Jurkat, Clone E6-1 (cell line): Measurements from ENCODE around the gene SH3RF3.
"Not testable (repeated sequence)": the region's sequence is repeated elsewhere in the genome, so short reads cannot be mapped to it uniquely, and the experiment has no call there.

ENCODE experiments used
- DNase-seq: peaks from one replicate; pipeline ENCODE4 v3.0.0-alpha.2; 2011; ENCODE audit warnings: low read depth, low spot score
- H3K4me3 ChIP-seq: 2 replicates; pipeline ENCODE4 v1.5.1; 2011; ENCODE audit warnings: mild to moderate bottlenecking, low read length, control low read depth, moderate library complexity

The SH3RF3 gene

DNA sequence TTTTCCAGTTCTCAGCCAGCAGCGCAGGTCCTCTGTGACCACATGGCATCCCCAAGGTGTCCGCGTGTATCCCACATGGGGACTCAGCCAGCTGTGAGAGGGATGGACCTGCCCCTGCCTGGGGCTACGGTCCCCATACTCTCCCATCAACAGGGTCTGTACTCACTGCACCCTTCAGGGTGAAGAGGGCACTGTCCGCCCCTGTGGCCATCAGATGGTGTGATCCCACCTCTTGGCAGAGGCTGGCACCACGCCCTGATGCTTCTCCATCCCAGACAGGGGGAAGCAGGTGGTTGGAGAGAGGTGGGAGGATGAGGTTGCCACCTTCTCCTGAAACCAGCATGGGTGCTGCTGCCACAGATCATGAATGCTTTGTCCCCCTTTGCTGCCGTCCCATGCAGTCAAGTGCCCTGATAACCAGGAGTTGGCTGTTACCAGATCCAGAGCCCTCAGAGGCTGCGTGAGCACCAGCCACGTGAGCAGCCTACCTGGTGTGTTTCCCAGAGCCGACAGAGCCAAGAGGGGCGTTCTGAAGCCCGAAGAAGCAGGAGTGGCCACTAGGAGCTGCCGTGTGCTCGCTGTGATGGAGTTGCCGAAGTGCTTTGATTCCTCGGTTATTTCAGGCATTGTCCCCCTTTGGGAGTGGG, 93.9 kb downstream of the SH3RF3 start:
- DNase-seq = no peak
- no peak overlapping the region for H3K4me3 ChIP-seq

DNA sequence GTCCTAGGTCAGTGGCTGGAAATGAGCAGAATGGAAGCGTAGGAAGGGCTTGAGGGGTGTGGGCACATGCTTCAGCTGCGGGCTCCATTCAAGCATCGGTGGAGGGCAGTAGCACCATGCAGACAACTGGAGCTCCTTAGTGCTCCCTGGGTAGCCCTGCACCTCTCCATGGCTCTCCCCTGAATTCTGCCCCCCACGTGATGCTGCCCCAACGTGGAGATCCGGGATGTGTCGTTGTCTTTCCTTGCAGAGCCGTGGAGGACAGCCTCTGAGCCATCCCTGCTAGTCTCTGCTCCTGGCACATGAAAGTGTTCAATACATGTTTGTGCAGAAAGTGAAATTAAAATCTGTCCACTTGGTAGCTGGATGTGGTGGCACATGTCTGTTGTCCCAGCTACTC, 94.5 kb downstream of the SH3RF3 start:
- H3K4me3 ChIP-seq = no peak overlapping the region
- no peak for DNase-seq

DNA sequence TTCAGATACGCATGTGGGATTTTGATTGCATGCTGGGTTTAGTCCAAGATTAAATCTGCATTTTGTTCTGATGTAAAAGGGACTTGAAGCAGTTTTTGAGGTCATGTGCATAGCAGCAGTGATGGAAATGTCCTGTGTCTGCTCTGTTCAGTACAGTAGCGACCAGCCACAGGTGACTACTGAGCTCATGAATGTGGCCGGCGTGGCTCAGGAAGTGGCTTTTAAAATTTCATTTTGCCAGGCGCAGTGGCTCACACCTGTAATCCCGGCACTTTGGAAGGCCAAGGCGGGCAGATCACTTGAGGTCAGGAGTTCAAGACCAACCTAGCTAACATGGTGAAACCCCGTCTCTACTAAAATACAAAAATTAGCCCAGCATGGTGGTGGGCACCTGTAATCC, 95.3 kb downstream of the SH3RF3 start:
- DNase-seq = peak; percentile 19
- H3K4me3 ChIP-seq = not testable (repeated sequence)

DNA sequence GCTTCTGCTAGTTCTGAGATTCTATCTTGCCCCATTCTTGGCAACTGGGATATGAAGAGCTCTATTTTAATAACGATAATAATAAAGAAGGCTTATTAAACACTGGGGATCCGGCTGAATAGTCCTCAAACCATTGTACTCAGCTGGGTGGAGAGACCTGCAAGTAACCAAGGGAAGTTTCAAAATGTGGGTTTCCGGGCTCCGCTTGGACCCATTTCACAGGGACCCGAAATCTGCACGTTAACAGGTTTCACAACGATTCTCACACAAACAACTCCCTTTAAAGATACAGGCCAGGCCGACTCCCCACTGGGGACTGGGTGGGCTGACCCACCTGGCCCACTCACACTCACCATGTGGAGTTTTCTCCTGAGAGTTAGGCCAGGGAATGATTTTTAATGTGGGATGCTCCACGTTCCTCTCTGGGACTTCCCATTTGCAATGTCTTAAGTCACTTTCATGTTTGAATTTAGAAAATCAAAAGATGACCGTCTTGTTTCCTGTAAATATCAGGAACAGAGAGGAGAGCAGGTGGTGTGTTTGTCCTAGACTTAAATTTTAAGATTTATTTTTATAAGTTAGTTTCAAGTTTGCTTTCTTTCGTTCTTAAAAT, 96.3 kb downstream of the SH3RF3 start:
- H3K4me3 ChIP-seq = no peak overlapping the region
- no peak for DNase-seq

DNA sequence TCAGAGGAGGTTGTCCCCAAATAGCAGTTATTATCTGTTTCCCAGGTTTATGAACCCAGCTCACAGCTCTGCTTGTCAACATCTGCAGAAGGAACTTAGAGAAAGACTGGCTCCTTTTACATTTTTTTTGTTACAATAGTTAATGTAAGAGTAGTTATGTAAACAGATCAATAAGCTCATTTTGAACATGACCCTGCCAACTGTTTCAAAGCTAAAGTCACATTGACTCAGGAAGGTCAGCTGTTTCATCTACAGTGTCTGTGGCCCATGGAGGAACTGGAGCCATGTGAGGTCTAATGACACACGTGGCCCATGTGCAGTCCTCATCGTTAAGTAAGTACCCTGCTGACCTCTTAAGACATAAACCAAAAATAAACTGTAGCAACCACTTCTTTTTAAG, 97.1 kb downstream of the SH3RF3 start:
- no peak overlapping the region for H3K4me3 ChIP-seq
- no peak for DNase-seq

DNA sequence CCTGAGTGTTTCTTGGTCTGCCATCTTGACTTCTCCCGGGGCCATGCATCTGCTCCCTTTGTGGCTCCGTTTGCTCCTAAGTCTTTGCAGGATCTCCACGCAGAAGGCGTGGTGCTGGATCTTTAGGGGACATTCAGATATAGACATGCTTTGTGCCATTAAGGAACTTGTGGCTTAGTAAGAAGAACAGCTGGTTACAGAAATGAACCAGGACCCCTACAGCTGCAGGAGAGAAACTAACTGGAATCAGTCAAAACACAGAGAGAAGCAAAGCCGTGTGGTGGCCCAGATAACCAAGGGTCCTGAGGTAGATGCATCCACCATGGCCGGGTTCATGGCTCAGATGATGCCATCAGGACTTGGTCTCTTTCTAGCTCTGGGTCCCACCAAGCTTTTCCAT, 97.6 kb downstream of the SH3RF3 start:
- no peak for DNase-seq
- H3K4me3 ChIP-seq = no peak overlapping the region

GRCh38 chr2:109229094-109229675, 100.2 kb downstream of the SH3RF3 start:
- DNase-seq = no peak
- no peak overlapping the region for H3K4me3 ChIP-seq

DNA sequence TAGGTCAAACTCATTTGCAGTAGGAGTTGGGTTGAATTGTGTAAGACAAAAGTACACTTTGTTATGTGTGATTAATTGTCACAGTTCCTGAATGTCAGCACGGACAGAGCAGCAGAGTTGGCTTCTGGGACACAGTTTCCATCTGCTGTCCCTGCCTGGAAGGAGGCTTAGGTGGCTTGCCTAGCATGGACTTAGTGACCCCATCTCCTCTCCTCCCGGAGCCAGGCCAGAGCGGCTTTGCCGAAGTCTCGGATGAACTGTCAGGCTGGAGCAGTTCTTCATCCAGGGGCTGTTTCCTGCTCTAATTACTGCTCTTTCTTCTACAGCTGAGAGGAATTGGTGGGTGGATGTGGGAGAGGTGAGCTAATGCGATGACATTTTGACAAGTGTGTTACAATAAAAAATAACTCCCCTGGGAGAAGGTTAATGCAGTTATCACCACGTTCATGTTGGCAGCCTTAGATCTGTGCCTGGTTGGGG, 102.0 kb downstream of the SH3RF3 start:
- H3K4me3 ChIP-seq = no peak overlapping the region
- DNase-seq = no peak

GRCh38 chr2:109231428-109231827, 102.4 kb downstream of the SH3RF3 start:
- DNase-seq = no peak
- H3K4me3 ChIP-seq = no peak overlapping the region

- DNase-seq = no peak
- no peak overlapping the region for H3K4me3 ChIP-seq
These were observed 103.1 kb downstream of the SH3RF3 start for GRCh38 chr2:109231996-109232705.

DNA sequence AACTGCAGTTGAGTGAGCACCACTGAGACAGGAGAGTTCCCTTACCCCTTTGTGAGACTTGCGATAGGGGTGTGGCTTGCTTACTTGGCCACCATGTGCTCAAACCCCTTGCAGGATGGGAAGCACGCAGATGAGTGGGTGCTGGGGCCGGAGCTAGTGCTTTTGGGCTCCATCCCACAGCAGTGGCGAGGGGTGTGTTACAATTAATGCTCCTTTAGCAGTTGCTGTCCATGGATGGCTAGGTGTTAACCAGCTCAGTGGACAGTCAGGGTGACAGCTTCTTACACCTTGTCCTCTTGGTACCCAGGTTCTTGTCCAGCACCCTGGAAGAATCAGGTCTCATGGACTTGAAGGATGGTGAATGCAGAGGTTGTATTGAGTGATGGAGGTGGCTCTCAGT, 103.9 kb downstream of the SH3RF3 start:
- H3K4me3 ChIP-seq = no peak overlapping the region
- DNase-seq = no peak

DNA sequence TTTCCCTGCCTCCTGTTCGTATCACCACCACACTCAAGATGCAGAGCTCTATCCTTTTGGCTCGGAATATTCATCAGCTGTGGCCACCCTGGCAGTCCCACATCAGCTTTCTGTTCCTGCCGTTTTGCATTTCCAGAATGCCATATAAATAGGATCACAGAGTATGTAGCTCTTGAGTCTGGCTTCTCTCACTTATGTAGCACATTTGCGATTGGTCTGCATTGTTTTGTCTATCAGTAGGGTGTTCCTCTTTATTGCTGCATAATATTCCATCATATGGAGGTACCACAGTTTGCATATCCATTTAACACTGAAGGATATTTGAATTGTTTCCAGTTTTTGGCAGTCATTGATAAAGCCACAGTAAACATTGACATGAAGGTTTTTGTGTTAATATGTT, 104.6 kb downstream of the SH3RF3 start:
- no peak for DNase-seq
- H3K4me3 ChIP-seq = no peak overlapping the region

DNA sequence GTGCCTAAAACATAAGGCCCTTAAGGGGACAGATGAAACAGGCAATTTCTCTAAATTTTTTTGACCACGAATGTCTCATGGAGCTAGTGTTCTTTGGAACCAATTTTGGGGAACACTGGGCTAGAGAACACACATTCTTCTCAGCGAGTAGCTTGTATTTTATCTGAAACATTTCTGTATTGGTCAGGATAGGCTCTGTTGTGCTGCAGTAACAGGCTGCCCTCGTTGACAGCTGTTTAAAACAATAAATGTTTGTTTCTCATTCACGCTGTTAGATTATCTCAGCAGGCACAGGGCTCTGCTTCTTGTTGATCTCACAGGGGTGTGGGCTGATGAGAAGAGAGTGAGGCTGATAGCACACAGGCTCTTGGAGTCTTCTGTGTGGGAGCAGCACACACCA, 105.3 kb downstream of the SH3RF3 start:
- DNase-seq = no peak
- no peak overlapping the region for H3K4me3 ChIP-seq

DNA sequence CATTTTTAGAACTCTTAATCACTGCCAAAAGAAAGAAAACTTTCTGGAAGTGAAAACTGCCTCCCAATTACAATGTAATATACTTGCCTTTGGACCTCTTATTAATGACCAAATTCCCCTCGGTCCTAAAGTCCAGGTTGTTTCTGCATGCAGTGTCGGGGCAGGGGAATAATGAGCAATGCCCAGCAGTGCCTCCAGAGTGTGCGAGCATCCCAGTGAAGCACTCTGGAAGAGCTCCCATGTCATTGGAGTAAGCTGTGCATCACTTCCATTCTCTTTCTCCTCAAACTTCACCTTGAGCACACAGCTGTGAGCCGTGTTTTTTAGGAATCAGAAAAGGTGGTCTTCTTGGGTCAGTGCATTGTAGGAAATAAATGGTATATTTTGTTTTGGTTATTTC, 107.1 kb downstream of the SH3RF3 start:
- DNase-seq = no peak
- H3K4me3 ChIP-seq = no peak overlapping the region

DNA sequence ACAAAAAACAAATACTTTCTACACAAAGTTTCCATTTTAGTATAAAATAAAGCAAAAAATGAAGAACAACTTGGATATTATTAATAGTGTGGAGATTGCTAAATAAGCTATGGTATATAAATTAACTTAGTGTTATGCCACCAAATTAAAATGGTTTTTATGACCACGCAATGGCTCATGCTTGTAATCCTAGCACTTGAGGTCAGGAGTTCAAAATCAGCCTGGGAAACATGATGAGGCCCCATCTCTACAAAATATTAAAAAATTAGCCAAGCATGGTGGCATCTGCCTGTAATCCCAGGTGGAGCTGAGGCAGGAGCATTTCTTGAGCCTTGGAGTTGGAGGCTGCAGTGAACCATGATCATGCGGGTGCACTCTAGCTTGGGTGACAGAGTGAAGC, 108.8 kb downstream of the SH3RF3 start:
- DNase-seq = no peak
- H3K4me3 ChIP-seq = no peak overlapping the region

GRCh38 chr2:109238580-109238979, 109.6 kb downstream of the SH3RF3 start:
- DNase-seq = peak; percentile 83
- H3K4me3 ChIP-seq = no peak overlapping the region

GRCh38 chr2:109239720-109240119, 110.7 kb downstream of the SH3RF3 start:
- no peak for DNase-seq
- H3K4me3 ChIP-seq = no peak overlapping the region

DNA sequence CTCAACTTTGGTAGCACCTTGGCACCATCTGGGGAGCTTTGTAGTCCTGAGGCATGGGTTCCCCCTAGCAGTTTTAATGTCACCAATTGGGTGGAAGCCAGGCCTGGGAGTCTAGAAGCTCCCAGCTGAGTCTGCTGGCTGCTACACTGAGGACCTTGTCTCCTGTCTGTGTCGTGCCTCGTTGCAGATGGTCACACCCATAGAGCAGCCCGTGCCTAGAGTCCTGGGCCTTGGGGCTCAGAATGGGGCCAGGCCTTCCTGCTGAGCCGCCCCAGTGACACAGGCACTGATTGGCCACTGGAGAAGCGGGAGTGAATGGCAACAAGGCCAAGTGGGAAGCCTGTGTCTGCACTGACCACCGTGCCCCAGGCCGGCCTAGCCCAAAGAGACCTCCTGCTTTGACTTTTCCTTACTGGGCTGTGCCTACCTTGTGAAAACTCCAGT, 113.2 kb downstream of the SH3RF3 start:
- no peak for DNase-seq
- no peak overlapping the region for H3K4me3 ChIP-seq

DNA sequence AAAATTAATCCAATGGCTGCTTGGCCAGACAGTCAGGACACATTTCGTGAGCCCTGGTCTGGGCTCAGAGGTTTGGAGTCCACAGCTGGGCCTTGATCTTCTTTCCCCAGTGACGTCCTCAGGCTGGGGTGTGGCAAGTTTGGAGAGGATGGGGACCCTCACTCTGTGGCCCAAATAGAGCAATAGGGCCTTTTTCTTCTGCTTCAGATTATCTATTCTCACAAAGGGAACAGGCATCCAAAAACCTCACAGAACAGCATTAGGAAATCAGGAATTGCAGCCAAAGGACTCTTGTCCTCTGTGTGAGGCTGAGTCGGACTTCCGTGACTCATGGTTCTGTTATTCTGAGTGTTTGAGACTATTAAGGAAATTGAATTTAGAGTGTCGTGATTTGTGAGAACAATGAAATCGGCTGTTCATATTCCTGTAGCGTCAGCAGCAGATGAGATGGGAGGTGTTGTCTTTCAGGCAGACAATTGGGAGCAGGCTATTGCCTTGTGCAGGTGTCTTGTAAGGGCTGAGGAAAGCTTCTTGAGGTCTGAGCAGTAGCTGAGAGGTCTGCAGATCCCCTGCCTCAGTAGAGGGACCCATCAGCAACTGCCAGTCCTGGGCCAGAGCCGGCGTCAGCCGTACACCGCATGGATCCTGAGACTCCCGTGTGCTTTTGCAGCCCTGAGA, 113.8 kb downstream of the SH3RF3 start:
- no peak for DNase-seq

More for the DNA sequence above, 113.8 kb downstream of the SH3RF3 start:
- no peak overlapping the region for H3K4me3 ChIP-seq
